Measurements from ENCODE around the gene ADAMTS14.

ADAMTS14 gene

DNA sequence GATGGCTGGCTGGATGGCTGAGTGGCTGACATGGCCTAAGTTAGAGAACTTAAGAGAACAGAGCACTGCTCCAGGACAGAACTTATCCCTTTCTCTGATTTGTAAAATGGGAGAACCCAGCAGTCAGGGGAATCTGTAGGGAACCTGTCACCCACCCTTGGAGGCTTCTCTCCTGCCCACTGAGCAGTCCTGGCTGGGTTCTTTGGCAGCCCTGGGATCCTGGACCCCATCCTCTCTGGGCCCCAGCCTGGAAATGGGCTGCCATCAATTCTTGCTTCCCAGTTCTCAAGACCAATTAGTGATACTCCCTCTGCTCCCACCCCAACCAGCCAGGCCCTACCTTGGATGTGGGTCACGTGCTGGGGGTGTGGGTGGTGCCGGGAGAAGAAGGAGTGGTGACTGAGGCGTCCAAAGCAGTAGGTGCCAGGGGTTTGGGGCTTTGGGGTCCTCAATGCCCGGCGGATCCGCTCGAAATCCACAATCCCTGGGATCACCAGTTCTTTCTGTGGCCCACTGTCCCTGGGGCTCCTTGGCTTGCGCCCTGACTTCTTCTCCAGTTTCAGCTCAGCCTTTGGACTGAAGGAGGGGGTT lies 109.2 kb downstream of the ADAMTS14 start:
- DNase-seq, result no peak

DNA sequence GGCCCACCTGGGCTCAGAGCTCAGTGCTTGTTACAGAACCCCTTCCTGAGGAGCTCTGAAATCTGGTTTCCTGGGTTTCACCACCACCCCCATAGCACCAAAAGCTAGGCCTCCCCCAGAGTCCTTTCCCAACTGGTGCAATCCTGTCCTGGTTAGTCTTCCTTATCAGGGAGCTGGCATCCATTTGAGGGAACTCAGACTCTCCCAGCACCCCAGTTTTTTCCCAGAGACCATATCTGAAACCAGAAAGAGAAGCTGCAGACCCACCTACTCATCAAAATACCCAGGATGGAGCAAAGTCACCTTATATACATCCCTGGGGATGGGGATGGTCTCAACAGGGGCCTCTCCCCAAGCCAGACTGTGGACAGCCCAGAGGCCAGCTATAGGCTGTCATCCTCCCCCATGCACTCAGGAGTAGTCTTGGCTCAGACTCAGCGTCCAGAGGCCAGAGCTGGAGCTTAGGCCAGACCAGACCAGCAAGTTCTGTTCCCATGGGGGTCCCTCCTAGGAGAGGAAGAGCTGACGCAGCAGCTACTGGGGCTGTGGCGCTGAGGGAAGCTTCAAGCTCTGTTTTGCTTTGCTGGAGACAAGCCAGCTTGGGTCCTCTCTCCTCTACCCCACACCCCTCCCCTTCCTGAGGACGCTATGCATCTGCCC lies 109.9 kb downstream of the ADAMTS14 start:
- no peak for DNase-seq

DNA sequence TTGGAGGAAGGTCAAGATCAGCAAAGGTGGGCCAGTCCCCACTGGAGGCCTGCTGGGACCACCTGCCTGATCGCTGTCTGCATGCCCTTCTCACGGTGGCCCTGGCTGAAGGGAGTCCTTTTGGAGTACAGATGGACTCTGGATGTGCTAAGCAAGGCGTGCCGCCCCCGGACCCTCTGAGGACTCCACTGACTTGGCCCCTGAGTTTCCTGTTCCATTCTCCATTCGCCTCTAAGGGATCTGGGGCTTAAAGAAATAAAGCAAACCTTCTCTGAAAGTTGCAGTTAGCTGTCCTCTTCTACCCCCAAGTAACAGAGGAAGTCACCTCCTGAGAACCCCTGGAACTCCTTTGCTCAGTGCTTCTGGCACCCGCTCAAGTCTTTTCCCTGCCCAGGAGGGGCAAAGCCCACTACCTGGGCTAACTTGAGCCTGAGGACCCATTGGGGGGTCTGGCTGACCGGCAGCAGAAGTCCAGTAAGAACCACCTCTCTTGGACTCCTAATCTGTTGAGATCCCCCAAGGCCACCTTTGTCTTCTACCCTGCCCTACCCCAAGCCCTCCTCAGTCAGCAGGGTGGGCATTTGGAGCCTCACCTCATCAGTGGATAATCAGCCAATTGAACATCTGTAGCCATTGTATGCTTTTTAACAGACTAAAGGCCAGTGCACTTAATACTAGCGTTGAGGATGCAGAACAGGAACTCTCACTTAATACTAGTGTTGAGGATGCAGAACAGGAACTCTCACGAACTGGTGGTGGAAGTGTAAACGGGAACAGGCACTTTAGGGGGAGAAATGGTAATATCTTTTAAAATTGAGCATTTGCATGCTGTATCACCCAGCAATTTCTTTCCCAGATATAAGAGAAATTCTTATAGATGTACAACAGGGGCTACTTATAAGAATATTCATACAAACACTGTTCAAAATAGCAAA lies 110.7 kb downstream of the ADAMTS14 start:
- DNase-seq, result no peak

DNA sequence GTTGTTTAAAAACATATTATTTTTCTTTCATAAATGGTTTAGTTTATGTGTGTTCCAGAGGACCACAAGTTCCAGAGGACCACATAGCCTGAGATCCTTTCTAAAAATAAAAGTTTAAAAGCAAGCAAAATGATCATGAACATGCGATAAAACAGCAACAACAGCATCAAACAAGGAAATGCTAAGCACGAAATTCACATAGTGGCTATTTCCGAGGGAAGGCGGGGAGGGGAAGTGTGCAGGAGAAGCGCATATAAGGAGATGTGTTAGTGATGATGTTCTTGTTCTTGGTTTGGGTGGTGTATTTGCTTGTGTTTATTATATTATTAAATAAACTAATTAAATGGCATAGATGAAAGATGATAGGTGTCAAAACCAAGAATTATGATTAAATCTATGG lies 111.7 kb downstream of the ADAMTS14 start:
- DNase-seq, result no peak

DNA sequence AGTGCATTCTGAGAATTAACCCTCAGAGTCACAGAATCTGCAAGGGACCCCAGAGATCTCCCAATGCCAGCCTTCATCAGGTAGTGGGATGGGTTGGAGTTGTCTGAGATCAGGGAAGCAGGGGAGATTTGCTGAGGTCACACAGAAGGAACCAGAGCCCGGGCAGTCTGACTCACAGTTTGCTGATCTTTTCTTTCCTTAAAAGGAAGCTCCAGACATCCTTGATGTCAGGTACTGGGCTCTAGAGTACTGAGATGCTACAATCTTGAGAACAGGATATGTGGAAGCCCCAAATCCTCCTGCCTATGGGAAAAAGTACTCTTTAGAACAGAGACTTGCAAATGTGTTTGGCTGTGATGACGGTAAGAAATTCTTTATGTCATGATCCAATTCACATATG lies 112.2 kb downstream of the ADAMTS14 start:
- DNase-seq, result no peak

DNA sequence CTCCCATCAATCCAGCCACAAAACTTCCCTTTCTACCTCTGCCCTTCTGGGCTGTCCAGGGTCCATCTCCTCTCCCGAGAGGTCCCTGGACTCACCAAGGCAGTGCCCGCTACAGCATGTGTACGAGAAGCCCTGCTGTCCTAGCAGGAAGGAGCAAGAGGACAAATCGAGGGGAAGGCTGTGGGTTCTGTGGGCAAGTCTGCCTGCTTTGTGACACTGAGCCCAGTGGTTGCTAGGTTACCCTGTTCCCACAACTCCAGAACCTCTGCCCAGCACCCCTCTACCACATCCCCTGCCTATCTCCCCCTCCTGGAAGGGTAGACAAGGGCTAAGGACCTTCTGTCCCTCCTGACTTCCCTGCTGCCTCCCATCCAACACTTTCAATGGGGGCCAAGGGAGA lies 112.9 kb downstream of the ADAMTS14 start, which contains the start of gene TBATA:
TSS of gene TBATA (minus strand) at position 188 of the 400 bp plus-strand sequence. CDS start 1,998 bp downstream, outside the sequence.
- DNase-seq, result no peak

DNA sequence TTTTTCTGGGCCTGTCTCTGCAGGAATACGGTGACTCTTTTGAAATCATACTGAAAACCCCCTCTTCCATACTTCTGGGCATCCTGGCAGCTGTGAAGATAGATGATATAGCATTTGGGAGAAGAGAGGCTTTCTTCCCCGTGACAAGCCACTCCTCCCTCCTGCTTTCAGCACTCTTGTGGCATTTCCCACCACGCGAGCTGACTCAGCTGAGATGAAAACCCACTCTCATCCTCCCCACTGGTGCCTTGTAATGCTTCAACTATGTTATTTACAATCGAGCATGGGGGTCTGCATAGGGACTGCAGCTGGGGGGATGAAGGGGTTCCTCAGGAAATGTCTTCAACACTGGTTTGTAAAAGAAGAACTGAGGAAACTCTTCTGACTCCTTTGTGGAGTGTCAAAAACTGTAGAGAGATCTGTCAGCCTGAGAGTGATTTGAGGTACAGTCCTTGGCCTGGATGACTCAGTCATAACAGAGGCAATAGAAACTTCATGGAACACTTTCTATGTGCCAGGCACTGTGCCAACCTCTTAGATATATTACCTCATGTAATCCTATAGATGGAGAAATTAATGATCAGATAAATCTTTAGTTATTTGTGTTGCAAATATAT lies 114.6 kb downstream of the ADAMTS14 start:
- no peak for DNase-seq

GRCh38 chr10:70791386-70792039 lies 119.2 kb downstream of the ADAMTS14 start:
- DNase-seq, result no peak

DNA sequence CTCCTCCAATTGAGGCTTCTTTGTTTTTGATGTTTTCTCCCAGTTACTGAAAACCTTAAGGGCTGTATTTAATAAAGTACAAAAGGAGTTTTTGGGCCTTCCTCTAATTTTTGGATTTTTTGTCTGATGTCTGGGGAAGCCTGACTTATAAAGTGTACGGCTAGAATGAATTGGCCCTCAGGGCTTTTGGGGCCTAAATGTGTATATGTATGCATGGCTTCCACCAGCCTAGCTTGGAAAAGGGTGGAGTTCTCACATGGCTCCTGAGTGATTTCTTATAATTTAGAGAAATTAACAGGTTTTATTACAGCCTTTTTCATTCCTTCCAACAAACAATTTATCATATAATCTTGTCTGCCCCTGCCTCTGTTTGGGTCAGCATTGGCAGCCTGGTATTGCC lies 123.3 kb downstream of the ADAMTS14 start:
- no peak for DNase-seq

GRCh38 chr10:70797840-70798239 lies 125.5 kb downstream of the ADAMTS14 start:
- no peak for DNase-seq

- DNase-seq, result no peak
Observed at GRCh38 chr10:70799124-70799523, 126.8 kb downstream of the ADAMTS14 start.

DNA sequence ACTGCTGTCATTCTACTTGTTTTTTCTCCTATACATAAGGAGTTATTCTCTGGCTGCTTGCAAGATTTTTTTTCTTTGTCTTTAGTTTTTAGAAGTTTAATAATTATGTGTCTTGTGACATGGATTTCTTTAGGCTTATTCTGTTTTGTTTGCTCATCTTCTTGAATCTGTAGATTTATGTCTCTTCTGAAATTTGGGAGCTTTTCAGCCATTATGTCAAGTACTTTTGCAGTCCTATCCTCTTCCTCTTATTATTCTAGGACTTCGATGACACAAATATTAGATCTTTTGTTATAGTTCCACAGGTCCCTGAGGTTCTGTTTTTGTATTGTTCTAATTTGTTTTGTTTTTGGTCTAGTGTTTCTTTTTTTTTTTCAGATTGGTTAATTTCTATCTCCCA lies 129.5 kb downstream of the ADAMTS14 start:
- no peak for DNase-seq

DNA sequence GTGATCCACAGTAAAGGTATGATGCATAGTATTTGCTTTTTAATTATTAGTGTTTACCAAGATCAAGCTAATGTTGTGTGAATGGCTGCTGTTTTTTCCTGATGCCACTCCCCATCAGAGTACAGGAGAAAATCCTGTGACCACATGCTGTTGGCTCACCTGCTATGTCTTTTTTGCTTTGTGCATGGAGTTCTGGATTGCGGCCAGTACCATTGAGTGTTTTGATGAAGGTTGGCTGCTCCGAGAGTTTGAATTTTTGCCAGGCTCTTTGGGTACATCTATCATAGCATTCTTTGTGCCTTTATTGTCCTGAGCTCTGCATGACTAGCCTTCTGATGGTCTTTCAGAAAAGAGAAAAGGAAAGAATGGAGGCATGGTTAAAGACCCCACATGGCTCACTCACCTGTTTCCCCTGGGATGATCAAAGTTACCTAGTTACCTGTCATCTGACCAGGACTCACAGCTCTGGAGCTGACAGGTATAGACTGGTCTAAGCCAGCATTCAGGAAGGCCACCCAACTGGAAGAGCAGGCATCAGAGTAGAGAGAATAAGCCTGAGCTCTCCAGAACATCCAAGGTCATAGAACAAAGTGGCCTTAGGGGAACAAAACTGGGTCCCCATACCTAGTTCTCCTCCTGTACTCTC lies 131.6 kb downstream of the ADAMTS14 start:
- no peak for DNase-seq

GRCh38 chr10:70804421-70804808 lies 132.1 kb downstream of the ADAMTS14 start:
- DNase-seq, result no peak

DNA sequence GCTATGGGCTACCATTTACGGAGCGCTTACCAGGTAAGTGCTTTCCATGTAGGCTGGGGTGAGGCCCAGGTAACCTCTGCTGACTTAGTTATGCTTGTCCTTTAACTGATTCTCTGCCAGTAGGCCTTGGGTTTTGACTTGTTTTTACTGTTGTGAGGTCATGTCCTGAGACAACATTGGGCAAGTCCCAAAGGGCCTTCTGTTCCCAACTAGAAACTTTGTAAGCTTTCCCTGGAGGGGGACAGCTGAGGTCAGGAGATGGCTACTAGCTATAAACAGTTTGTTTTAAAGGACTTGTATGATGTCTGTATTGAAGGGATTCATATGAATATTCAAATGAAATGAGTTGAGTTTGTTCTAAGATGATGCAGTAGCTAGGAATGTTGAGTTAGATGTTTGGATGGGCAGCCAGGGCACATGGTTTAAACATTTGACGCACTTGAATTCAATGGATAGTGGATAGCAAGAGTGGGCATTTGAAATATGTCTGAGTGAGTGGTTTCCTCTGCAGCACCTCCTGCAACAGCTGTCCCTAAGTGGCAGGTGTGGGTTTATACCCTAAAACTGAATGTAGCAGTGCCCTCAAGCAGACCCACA lies 133.4 kb downstream of the ADAMTS14 start:
- no peak for DNase-seq

GRCh38 chr10:70806841-70807240 lies 134.5 kb downstream of the ADAMTS14 start:
- no peak for DNase-seq

- no peak for DNase-seq
Observed at GRCh38 chr10:70807556-70807955, 135.2 kb downstream of the ADAMTS14 start.

DNA sequence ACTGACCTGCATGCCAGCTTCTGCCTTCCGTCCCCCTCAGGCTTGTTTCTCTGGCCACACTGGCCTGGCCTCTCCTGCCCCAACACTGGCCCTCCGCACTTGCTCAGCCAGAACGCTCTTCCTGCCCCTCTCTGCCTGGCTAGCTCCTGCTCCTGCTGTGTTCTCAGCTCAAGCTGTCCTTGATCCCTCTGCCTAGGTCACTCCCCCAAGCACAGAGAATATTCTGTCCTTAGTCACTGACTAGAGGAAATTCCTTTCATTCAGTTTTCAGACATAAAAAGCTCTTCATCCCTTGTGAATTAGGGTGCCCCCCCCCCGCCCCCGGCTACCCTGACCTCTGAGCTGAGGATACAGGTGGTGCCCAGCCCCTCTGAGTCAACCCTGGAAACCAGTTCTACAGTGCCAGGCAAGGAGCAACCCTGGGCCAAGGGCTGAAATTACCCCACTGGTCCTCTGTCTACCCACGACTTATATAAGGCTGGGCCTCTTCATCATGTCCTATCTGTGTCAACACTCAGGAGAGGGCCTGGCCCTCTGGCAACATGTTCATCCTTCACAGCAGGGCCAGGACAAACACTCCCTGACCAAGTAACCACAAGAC lies 136.8 kb downstream of the ADAMTS14 start:
- DNase-seq, result no peak

GRCh38 chr10:70809726-70810125 lies 137.4 kb downstream of the ADAMTS14 start:
- no peak for DNase-seq

GRCh38 chr10:70810967-70811366 lies 138.7 kb downstream of the ADAMTS14 start:
- no peak for DNase-seq

All from hypothalamus (tissue), 51 donors.